RCC 7860 (cell line): ENCODE data around the gene IDI1.
"Not testable (repeated sequence)": the region's sequence is repeated elsewhere in the genome, so short reads cannot be mapped to it uniquely, and the experiment has no call there.

ENCODE experiments used
- DNase-seq: peaks from one replicate; pipeline ENCODE4 v3.0.0-alpha.2; 2015; ENCODE audit warnings: low spot score
- FAIRE-seq: peaks from 2 replicates; lab custom pipeline; 2012; peaks lifted over from hg19 to GRCh38; lab: Jason Lieb, UNC

IDI1 gene

GRCh38 chr10:1048732-1049424 lies at the start of gene IDI1:
TSS of gene IDI1 (minus strand) at chr10:1049119. CDS start at chr10:1049003, 116 bp downstream.
- peak; percentile 96 for DNase-seq
- FAIRE-seq: peak; percentile 32

GRCh38 chr10:1097436-1097835 lies 48.5 kb upstream of the IDI1 start:
- DNase-seq: no peak
- no peak for FAIRE-seq

GRCh38 chr10:1096287-1096889 lies 47.5 kb upstream of the IDI1 start:
- no peak for DNase-seq
- no peak for FAIRE-seq

DNA sequence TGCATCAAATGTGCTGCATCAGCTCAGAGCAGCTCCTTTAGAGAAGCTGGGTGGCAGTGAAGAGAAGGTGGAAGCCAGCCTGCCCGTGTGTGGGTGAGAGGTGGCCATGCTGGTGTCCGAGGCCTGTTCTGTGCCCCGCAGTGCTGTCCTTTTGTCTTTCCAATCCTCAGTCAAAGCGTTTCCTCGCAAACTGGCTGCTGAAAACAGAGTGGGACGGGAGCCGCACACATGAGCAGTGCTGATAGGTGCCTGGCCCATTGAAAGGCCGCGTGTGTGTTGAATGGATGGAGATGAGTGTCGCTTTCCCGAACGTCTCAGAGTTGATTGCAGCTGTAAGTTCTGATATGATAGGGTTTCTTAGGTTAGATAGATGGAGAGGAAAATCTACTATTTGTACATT lies 46.6 kb upstream of the IDI1 start:
- FAIRE-seq (no peak), DNase-seq (no peak)

- FAIRE-seq (no peak), DNase-seq (no peak)
Observed at GRCh38 chr10:1094112-1095057, 45.5 kb upstream of the IDI1 start.

DNA sequence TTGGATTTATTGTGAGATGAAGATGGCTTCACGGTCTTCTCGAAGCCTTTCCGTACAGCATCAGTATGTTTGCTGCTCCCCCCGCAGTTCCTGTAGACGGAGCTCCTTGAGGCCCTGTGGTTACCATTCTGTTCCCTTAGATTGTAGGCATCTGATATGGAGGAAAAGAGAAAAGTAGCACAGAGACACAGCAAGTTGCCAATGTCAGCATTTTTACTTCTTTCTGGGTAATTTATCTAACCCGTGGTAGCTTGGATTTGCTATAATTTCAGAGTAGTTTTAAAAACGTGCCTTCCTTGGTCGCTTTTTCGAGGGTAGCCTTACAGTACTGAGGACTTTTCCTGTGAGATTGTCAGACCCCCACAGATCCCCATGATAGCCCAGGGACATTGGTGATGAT lies 44.8 kb upstream of the IDI1 start:
- DNase-seq (no peak), FAIRE-seq (no peak)

GRCh38 chr10:1090696-1091095 lies 41.8 kb upstream of the IDI1 start:
- DNase-seq (no peak), FAIRE-seq (no peak)

GRCh38 chr10:1089017-1089689 lies 40.2 kb upstream of the IDI1 start:
- DNase-seq (no peak), FAIRE-seq (no peak)

GRCh38 chr10:1086787-1087186 lies 37.9 kb upstream of the IDI1 start:
- FAIRE-seq (no peak), DNase-seq (no peak)

- no peak for FAIRE-seq
- DNase-seq: no peak
Observed at GRCh38 chr10:1085258-1085657, 36.3 kb upstream of the IDI1 start.

GRCh38 chr10:1084011-1084950 lies 35.4 kb upstream of the IDI1 start:
- no peak for FAIRE-seq

GRCh38 chr10:1083581-1083980 lies 34.7 kb upstream of the IDI1 start:
- FAIRE-seq: no peak
- DNase-seq: no peak

More at GRCh38 chr10:1084011-1084950, 35.4 kb upstream of the IDI1 start:
- no peak for DNase-seq

DNA sequence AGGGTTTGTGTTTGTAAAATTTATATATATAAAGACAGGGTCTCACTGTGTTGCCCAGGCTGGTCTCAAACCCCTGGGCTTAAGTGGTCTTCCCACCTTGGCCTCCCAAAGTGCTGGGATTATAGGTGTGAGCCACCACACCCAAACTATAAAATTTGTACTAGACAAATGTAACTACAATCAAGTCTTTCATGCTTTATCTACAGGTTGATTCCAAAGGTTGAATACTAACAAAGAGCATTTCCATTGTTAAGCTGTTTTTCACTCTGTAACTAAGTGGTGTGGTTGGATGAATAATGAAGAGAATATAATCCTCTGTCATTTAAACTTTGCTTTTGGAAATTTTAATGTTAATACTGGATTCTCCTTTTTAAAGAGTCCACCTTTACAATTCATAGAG lies 29.7 kb upstream of the IDI1 start:
- FAIRE-seq (no peak), DNase-seq (no peak)

GRCh38 chr10:1074748-1075308 lies 25.9 kb upstream of the IDI1 start:
- no peak for FAIRE-seq
- DNase-seq: no peak

DNA sequence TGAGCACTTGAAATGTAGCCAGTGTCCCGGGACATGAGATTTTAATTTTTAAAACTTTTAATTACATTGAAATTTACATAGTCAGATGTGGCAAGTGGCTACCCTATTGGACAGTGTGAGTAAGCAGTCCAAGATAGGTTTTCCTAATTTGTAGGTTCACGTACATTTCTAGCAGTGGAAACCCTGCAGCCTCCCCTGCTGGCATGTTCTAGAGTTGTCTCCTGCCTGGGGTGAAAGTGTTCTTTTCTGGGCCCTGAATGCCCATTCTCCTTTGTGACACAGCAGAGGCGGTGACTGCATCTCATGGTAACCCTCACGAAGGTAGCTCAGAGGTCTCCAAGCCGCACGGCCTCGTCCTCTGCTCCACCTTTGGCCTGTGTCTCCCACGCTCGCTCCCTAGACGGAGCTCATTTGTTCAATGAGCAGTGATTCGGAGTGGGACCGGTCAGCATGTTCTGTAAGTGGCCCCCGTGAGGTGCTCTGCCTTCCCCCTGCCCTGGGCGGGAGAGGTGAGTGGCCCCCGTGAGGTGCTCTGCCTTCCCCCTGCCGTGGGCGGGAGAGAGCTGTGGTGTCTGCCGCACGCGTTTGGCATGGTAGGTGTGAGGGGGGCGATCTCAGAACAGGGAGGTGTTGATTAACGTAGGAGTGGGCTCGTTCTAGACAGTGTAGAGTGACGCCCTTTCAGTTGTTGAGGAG lies 25.3 kb upstream of the IDI1 start:
- DNase-seq (no peak), FAIRE-seq (no peak)

DNA sequence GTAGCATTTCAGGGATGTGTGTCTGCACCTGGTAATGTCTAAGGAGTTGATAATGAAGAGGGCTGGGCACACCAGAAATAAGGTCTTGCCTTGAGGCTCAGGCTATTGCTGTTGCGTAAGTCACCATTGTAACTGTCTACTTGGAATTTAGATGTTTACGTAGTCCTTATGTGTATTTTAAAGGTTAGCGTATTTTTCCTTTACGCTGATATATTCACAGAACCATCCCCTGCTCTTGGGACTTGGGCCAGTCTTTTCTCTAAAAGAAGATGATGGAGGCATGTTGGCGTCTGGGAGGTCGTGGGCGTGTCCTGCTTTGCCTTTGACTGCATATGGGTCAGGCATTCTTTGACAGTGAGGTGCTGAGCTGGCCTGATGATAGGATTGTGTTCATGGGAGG lies 22.0 kb upstream of the IDI1 start:
- no peak for DNase-seq
- no peak for FAIRE-seq

GRCh38 chr10:1068380-1069361 lies 19.8 kb upstream of the IDI1 start:
- DNase-seq (no peak), FAIRE-seq (no peak)

- not testable (repeated sequence) for FAIRE-seq, DNase-seq
Observed at GRCh38 chr10:1066734-1067133, 17.8 kb upstream of the IDI1 start.
